SJCRH30 (cell line): ENCODE measurements around the gene PROM1. TPM values are rescaled to one million over a fixed set of nuclear protein-coding genes. Genes with fewer than 3 reads are reported as not detected.

Experiments
- DNase-seq, 2 experiments: peaks; one replicate each; pipeline ENCODE4 v3.0.0-alpha.2; 2015 to 2020
- H3K27ac ChIP-seq: fragments of 250-450 bp; sonication (Bioruptor Pico); 2 replicates; pipeline ENCODE4 v1.5.1; 2020; ENCODE audit warnings: mild to moderate bottlenecking, moderate library complexity
- H3K27me3 ChIP-seq: fragments of 250-450 bp; sonication (Bioruptor Pico); 2 replicates; pipeline ENCODE4 v1.5.1; 2020; ENCODE audit warnings: mild to moderate bottlenecking, moderate library complexity
- H3K36me3 ChIP-seq: fragments of 250-450 bp; sonication (Bioruptor Pico); 2 replicates; pipeline ENCODE4 v1.5.1; 2020; ENCODE audit warnings: mild to moderate bottlenecking, moderate library complexity
- H3K4me1 ChIP-seq: fragments of 250-450 bp; sonication (Bioruptor Pico); 2 replicates; pipeline ENCODE4 v1.5.1; 2020; ENCODE audit warnings: mild to moderate bottlenecking, moderate library complexity
- H3K4me3 ChIP-seq: fragments of 250-450 bp; sonication (Bioruptor Pico); 2 replicates; pipeline ENCODE4 v1.5.1; 2020; ENCODE audit warnings: mild to moderate bottlenecking, moderate library complexity
- H3K9me3 ChIP-seq: fragments of 250-450 bp; sonication (Bioruptor Pico); replicated peaks from 2 replicates; pipeline ENCODE4 v1.5.1; 2020; ENCODE audit warnings: mild to moderate bottlenecking, moderate library complexity
- total RNA-seq: library from RNA; depleted of rRNA; stranded (reverse); fragments of >200 nt; shearing (Covaris generic); gene quantifications from 2 replicates; pipeline ENCODE4 v1.2.3, GENCODE V29; 2014

PROM1 gene
- total RNA-seq, 1 experiment from 2014 or later = 23.0 TPM

DNA sequence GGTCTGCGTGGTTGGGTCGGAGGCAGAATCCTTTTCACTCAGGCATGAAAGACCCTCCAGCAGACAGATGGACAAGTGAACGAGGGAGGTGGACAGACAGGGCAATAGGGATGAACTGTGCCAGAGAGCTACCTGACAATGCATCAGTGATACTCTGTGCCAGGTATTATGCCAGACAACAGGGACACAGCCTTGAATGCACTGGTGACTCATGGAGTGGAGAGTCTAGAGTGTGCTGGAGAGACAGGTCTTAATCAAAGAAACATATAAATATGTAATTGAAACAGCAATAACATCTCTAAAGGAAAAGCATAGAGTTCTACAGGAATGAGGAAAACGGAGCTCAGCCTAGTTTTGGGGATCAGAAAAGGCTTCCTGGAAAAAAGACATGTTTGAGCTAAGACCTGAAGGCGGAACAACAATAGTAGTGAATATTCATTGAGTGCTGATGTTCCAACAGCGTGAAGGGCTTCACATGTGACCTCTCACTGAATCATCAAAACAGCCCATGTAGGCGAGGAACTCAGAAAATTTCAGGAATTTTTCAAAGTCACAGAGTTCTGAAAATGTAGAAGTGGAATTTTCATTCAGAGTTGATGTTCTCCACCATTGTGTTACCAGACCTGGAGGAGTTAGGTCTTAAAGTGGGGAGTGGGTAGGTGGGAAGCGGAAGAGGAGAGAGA, 100.8 kb downstream of the PROM1 start:
- Histone ChIP-seq H3K36me3 (0 out of 2 replicates have a peak, but pooled peaks cover 2% of the 10 kb centered on the region), H3K27me3 (no peaks in the 10 kb centered on the region), H3K9me3 (no peaks in the 10 kb centered on the region), H3K4me1 (no peaks in the 10 kb centered on the region), H3K4me3 (no peak overlapping the region), H3K27ac (no peak overlapping the region)
- no peak for DNase-seq

- peak; percentile 22 to 42 for DNase-seq
- Histone ChIP-seq H3K27ac (no peak overlapping the region), H3K9me3 (no peaks in the 10 kb centered on the region), H3K4me3 (no peak overlapping the region), H3K27me3 (no peaks in the 10 kb centered on the region), H3K4me1 (no peaks in the 10 kb centered on the region), H3K36me3 (no peaks in the 10 kb centered on the region)
Observed at GRCh38 chr4:15976456-15977447, 107.1 kb downstream of the PROM1 start.

DNA sequence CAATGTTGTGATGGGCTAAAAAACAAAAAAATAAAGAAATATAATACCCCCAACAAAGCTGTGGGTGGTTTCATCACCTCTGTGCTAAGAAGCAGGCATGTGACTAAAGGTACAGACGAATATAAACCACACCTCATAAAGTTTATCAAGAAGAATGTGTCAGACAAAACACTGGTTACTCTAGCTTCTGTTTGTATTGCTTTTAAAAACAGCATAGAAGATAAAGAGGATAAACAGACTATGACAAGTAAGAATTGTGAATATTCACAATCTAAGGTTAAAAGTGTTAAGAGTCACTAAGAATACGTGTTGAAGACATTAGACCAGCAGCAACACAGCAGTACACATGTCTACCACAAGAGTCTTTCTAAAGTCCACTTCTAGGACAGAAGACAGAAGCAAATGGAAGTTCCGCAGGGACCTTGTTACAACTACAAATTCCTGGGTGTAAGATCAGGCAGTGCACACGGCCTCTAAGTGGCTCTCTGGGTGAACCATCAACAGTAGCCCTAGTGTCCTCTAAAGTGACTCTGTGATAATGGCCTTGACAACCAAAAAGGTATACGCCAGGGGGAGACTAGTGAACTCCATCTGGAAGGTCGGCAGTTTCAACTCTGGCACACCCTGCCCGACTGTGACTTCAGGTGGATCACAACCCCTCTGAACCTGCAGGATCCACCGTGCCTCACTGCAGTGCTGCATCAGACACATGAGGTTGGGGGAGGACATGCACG, 112.6 kb downstream of the PROM1 start:
- H3K36me3 ChIP-seq = no peaks in the 10 kb centered on the region

DNA sequence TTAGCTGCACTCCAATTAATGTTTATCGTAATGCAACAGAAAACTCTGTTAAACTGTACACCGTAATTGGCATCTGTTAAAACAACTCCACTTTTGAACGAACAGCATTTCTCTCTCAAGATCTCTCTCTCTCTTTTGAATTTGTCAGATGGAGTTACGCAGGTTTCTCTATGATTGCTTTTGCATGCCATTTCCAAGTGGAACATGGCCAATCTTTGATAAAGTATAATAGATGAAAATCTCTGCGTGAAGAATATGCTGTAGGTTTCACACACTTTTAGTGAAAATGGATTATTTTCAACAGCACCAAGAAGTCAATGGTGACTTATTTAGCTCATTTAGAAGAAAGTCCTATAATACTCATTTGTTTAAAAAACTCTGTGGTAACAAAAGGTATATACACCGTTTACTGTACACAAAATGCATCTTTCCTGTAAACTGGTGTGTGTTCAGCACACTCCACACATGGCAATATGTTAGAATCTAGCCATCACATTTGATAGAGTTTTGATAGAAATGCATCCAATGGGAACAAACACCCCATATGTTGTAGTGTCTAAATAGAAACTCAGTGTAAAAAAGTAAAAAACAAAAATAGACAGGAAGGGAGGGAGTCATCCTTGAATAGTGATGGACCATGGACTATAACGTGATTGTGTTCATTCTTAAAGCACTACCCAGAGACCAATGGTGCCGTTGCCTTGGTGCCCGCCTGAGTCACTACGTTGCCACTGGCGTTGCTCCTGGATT, 115.1 kb downstream of the PROM1 start:
- Histone ChIP-seq H3K4me1 (no peaks in the 10 kb centered on the region), H3K27me3 (no peaks in the 10 kb centered on the region), H3K9me3 (no peaks in the 10 kb centered on the region), H3K36me3 (no peaks in the 10 kb centered on the region), H3K4me3 (no peak overlapping the region), H3K27ac (no peak overlapping the region)
- no peak for DNase-seq

More for the DNA sequence above, 112.6 kb downstream of the PROM1 start:
- H3K4me1 ChIP-seq = no peaks in the 10 kb centered on the region
- no peak overlapping the region for H3K27ac ChIP-seq
- no peak overlapping the region for H3K4me3 ChIP-seq
- no peak for DNase-seq
- H3K9me3 ChIP-seq = no peaks in the 10 kb centered on the region
- H3K27me3 ChIP-seq = no peaks in the 10 kb centered on the region

DNA sequence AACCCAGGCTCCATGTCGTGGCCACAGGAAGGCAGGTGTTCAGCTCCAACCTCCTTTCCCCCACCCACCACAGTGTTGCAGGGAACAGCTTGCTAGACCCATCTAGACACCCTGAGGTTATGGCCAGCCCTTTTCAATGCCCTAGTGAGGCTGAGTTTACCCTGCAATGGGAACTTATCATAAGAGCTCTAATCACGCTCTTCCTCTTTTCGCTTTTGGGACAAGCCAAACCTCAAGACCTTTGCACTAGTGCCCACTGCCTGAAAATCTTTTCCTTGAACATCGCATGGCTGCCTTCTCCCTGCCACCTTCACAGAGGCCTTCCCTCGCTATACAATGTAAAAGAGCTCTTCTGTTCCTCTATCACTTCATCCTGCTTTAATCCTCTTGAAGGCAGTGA, 118.5 kb downstream of the PROM1 start:
- Histone ChIP-seq H3K27ac (no peak overlapping the region), H3K4me3 (no peak overlapping the region), H3K9me3 (no peaks in the 10 kb centered on the region), H3K4me1 (peaks cover 14% of the 10 kb centered on the region), H3K27me3 (no peaks in the 10 kb centered on the region; the same call in 1 of the 2 replicates), H3K36me3 (no peaks in the 10 kb centered on the region)
- DNase-seq = no peak

DNA sequence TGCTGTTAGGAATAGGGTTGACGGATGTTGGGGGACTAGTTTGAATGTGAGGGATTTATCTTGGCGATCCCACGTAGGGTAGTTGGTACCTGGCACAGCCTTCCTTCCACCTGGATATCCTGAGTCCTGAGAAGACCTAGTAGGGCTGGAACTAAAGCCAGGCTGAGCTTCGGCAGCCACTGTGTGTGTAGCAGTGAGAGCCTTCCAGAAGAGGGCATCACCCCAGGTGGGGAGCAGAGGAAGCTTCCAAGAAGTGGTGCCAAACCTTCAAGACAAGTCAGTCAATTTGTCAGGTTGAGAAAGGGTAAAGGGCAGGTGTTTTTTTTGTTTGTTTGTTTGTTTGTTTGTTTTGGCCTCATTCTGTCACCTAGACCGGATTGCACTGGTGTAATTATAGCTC, 119.7 kb downstream of the PROM1 start:
- H3K4me1 ChIP-seq = peaks cover 17% of the 10 kb centered on the region
- H3K36me3 ChIP-seq = no peaks in the 10 kb centered on the region
- H3K9me3 ChIP-seq = no peaks in the 10 kb centered on the region
- no peak overlapping the region for H3K4me3 ChIP-seq
- no peak for DNase-seq
- no peak overlapping the region for H3K27ac ChIP-seq
- no peaks in the 10 kb centered on the region; the same call in 1 of the 2 replicates for H3K27me3 ChIP-seq

DNA sequence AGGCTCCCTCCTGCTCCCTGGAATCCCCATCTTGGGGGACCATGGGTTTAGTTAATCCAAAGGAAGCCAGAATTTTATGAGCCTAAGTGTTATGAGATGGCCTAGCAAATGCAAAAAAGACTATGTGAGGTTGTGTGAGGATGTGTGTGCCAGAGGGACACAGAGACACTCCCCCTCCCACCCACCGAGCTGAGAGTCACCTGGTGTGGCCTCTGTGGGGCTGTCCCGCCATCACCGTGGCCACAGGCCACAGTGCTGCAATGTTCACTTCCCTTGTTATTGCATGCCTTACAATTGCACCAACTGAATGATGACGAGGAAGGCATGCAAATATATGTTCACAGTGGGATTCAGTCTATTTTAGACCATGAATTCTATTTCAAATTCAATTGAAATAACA, 120.2 kb downstream of the PROM1 start:
- Histone ChIP-seq H3K9me3 (no peaks in the 10 kb centered on the region), H3K36me3 (no peaks in the 10 kb centered on the region), H3K27ac (no peak overlapping the region), H3K27me3 (no peaks in the 10 kb centered on the region; the same call in 1 of the 2 replicates), H3K4me3 (no peak overlapping the region), H3K4me1 (peaks cover 17% of the 10 kb centered on the region)
- DNase-seq = no peak

- Histone ChIP-seq H3K27ac (no peak within 1 kb of the TSS), H3K36me3 (no peaks in the 10 kb centered on the region), H3K4me3 (no peak within 1 kb of the TSS), H3K4me1 (peaks cover 17% of the 10 kb centered on the region), H3K27me3 (no peaks in the 10 kb centered on the region; the same call in 1 of the 2 replicates), H3K9me3 (no peaks in the 10 kb centered on the region)
- peak; percentile 57 to 65 for DNase-seq
Observed at GRCh38 chr4:15963001-15963451, 120.8 kb downstream of the PROM1 start, which contains the start of gene FGFBP2. Gene FGFBP2 (minus strand): TSS chr4:15963175. CDS start chr4:15963129, 46 bp downstream.

DNA sequence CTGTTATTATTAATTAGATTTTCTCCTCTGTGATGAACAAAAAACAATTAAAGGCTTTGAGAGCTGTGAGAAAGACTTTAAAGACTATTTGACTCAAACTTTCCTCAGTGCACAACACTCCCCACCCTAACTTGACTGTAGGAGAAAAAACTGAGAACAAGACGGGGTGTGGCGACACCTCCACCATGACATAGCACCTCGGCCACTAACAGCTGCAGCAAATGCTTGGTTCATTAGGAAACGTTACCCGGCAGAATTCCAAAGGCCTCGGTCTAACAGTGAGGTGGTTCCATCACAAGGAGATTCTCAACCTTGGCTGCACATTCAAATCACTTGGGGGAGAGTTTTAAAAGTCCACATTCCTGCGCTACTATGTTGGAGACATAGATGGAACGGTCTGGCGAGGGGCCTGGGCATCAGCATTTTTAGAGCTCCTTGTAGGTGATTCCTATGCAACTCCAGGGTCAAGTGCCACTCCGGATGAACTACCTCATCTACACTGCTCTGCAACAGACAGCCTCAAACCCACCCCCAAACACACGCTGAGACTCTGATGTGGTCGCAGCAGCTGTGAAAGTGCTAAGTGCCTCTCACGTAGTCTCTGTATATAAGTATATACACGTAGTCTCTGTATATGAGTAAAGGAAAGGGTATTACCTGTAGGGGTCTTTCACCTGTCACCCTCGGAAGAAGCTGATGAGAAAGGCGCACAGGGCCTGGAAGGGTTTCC, 121.9 kb downstream of the PROM1 start:
- H3K27me3 ChIP-seq = no peaks in the 10 kb centered on the region; the same call in 1 of the 2 replicates
- H3K4me1 ChIP-seq = peaks cover 17% of the 10 kb centered on the region
- DNase-seq = peak; percentile 51 to 64
- H3K36me3 ChIP-seq = no peaks in the 10 kb centered on the region
- H3K4me3 ChIP-seq = no peak overlapping the region
- H3K9me3 ChIP-seq = no peaks in the 10 kb centered on the region
- no peak overlapping the region for H3K27ac ChIP-seq

DNA sequence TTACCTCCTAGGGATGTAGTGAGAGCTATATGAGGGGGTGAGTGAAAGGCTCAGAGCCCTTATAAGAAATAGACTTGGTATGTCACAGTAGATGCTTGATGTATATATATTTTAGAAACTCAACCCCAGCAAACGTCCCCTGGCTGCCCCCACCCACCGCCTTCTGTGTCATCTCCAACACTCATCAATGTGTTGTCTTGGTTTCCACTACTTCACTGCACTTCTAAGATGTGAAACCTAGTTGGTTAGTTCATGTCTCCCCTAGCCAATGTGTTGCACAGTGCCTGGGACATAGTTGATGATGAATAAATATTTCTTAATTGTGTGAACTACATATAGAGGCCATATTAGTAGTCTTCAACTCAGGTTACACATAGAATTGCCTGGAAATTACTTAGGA, 125.3 kb downstream of the PROM1 start:
- Histone ChIP-seq H3K27me3 (no peaks in the 10 kb centered on the region; the same call in 1 of the 2 replicates), H3K9me3 (no peaks in the 10 kb centered on the region), H3K4me1 (peaks cover 17% of the 10 kb centered on the region), H3K27ac (no peak overlapping the region), H3K36me3 (no peaks in the 10 kb centered on the region), H3K4me3 (no peak overlapping the region)
- no peak for DNase-seq

DNA sequence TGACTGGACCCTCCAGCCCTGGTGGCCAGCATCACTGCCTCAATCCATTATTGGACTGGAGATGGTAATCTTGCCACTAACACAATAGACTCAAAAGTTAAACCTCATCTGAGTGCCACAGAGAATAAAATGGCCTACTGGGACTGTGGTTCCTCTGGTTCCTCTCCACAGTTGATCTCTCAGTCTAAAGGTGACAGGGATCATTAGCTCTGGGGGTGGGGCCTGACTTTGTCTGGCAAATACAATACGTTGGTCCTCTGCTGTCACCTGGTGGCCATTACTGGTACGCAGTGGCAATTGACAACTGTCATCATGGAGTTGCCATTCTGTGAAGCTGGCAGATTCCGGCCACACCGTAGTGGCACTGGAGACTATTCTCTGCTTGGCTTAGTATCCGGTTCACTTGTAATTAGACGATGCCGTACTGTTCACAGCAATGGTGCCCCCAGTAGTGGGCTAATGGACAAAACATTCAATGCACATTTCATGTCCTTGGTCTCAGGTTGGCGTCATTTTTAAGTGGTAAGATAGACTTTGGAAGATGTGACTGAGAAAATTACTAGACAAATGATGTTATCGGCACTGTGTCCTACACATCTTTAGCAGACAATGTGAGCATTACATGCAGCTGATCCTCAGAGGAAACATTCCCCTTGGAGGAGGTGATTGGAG, 127.5 kb downstream of the PROM1 start:
- no peak overlapping the region for H3K4me3 ChIP-seq
- H3K27ac ChIP-seq = no peak overlapping the region
- H3K4me1 ChIP-seq = peaks cover 7% of the 10 kb centered on the region
- no peaks in the 10 kb centered on the region for H3K27me3 ChIP-seq
- peak; percentile 64 to 80 for DNase-seq
- no peaks in the 10 kb centered on the region for H3K9me3 ChIP-seq
- H3K36me3 ChIP-seq = no peaks in the 10 kb centered on the region

DNA sequence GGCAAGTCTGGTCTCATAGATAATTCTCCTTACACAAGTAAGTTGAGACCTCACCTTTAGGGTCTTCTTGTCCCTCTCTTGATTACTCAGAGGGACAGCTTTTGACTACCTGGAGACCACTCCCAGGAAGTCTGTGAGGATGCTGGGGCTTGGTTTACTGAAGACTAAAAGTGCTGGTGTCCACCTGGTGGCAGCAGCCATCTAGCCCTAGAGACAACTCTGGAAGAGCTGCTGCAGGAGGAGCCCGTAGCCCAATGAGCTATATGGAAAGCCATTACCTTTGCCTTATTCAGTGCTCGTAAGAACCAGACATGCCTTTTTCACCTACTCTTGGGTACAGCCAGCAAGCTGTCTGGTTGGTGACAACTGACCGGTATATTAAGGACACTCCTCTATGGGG, 128.2 kb downstream of the PROM1 start:
- Histone ChIP-seq H3K27me3 (no peaks in the 10 kb centered on the region), H3K27ac (no peak overlapping the region), H3K9me3 (no peaks in the 10 kb centered on the region), H3K4me1 (peaks cover 3% of the 10 kb centered on the region), H3K4me3 (no peak overlapping the region), H3K36me3 (no peaks in the 10 kb centered on the region)
- no peak for DNase-seq

GRCh38 chr4:15953625-15954024, 130.2 kb downstream of the PROM1 start:
- Histone ChIP-seq H3K36me3 (no peaks in the 10 kb centered on the region), H3K27ac (no peak overlapping the region), H3K4me1 (no peaks in the 10 kb centered on the region), H3K4me3 (no peak overlapping the region), H3K27me3 (no peaks in the 10 kb centered on the region), H3K9me3 (no peaks in the 10 kb centered on the region)
- DNase-seq = no peak
